GM11168 (cell line): Measurements from ENCODE around the gene PDE1A.
"Not testable (repeated sequence)": the region's sequence is repeated elsewhere in the genome, so short reads cannot be mapped to it uniquely, and the experiment has no call there.

Source experiments
- in situ Hi-C: fragments of 300-500 bp; cut with MboI; formaldehyde crosslinking; loops from one replicate; pipeline ENCODE4 v1.12.0; 2022; ENCODE audit warnings: low sequenced_read_pairs; ENCODE audit not compliant: unreplicated experiment

Gene PDE1A

DNA sequence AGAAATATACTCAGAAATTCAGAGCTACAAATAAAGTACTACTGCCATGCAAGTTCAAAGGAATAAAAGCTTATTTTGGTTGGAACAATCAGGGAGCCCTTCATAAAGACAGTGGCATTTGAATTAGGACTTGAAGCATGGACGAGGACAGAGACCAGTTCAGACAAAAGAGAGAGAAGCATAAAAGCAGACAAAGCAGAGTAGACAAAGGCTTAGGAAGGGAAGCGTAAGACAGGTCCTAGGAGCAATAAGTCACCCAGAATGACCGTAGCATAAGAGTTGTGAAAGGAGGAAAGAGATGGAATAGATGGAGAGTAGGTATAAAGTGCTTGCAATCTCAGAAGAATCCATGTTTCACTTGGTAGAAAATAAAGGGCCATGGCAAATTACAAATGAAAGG lies 14.0 kb downstream of the PDE1A start:
- in situ Hi-C loops = no loop called here

DNA sequence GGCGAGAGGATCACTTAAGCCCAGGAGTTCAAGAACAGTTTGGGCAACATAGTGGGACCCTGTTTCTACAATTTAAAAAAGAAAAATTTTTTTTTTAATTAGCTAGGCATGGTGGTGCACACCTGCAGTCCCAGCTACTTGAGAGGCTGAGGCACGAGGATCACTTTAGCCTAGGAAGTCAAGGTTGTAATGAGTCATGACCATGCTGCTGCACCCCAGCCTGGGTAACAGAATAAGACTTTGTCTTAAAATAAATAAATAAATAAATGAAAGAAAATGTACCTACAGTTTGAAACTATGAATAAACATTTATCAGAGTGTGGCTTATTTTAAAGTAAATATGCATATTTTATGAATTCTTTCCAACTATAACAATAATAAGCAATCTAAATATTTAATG lies 16.7 kb downstream of the PDE1A start:
- in situ Hi-C loops = no loop called here

DNA sequence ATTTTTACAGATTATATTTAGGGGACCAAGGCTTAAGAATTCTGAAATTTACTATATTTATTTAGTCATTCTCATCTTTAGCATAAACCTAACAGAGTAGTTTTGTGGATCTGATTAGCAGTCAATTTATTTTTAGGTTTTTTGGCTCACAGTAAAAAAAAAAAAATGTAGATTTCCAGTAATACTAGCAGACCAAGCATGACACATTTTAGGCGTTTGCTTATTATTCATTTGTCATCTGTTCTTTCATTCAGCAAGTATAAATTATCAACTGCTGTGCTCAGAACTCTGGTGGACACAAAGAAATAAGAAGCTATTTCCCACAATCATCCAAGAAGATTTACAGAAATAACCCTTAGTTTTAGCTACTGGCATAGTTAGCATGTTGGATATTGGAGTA lies 20.6 kb downstream of the PDE1A start:
- in situ Hi-C loops = no loop called here

DNA sequence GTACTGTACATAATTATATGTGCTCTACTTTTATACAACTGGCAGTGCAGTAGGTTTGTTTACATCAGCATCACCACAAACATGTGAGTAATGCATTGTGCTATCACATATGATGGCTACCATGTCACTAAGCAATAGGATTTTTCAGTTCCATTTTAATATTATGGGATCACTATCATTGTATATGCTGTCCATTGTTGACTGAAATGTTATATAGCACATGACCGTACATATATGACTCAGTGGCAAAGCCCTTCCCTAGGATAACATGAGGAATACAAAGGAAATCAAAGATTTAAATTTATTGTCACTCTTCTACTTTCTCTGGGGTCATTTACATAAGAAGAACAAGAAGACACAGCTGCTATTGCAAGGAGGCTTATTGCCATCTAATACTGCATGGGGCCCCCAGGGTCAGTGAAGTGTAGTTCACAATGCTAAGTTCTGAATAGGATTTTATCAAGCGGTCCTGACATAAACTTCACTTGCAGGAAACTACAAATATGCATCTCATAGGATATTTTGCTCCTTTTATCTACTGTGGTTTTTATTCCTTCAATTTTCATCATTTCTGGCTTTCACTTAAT lies 21.8 kb downstream of the PDE1A start:
- in situ Hi-C loops = no loop called here

DNA sequence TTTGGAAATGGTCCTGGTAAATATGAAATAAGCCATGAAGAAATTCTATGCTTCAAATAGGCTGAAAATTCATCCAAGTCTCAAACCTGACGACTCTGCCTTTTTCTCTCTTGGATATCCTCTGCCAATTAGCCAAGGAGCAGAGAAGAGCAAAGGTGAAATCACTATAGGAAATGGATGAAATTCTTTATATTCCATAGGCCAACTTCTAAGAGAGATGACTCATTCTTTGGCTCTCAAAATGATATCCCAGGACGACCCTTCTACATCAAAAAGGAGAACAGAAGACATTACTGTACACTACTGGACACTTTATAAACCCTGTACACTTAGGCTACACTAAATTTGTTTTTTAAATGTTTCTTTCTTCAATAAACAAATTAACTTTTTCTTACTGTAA lies 22.7 kb downstream of the PDE1A start:
- in situ Hi-C loops = no loop called here

DNA sequence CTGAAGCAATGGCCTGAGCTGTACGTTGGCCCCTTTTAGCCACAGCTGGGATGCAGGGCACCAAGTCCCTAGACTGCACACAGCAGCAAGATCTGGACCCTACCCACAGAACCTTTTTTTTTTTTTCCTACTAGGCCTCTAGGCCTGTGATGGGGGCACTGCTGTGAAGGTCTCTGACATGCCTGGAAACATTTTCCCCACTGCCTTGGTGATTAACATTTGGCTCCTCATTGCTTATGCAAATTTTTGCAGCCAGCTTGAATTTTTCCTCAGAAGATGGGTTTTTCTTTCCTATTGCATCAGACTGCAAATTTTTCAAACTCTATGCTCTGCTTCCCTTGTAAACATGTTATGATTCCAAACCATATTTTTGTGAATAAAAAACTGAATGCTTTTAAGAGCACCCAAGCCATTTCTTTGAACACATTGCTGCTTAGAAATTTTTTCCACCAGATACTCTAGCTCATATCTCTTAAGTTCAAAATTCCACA lies 33.5 kb downstream of the PDE1A start:
- in situ Hi-C loops = no loop called here

DNA sequence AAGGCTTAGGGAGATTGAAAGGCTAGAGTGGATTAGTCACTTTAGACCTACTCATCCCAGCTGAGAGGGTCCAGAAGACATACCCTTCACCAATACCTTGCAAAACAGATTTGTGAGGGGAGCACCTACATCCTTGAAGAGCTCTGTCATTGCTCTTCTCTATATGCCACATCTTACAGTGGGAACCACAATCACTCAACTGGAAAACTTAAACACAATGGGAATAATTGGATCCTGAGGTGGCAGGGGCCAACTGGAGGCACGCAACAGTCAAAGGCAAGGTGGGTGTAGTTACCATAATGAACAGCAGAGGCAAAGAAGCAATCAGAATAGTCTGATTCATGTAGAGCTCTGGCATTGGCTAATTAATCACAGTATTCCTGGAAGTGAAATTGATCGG lies 35.4 kb downstream of the PDE1A start:
- in situ Hi-C loops = no loop called here

DNA sequence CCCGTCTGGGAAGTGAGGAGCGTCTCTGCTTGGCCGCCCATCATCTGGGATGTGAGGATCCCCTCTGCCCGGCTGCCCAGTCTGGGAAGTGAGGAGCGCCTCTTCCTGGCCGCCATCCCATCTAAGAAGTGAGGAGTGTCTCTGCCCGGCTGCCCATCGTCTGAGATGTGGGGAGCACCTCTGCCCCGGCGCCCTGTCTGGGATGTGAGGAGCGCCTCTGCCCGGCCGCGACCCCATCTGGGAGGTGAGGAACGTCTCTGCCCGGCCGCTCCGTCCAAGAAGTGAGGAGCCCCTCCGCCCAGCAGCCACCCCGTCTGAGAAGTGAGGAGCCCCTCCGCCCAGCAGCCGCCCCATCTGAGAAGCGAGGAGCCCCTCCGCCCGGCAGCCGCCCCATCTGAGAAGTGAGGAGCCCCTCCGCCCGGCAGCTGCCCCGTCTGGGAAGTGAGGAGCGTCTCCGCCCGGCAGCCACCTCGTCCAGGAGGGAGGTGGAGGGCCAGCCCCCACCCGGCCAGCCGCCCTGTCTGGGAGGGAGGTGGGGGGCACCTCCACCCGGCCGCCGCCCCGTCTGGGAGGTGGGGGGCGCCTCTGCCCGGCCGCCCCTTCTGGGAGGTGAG lies 40.5 kb downstream of the PDE1A start:
- in situ Hi-C loops = not testable (repeated sequence)

DNA sequence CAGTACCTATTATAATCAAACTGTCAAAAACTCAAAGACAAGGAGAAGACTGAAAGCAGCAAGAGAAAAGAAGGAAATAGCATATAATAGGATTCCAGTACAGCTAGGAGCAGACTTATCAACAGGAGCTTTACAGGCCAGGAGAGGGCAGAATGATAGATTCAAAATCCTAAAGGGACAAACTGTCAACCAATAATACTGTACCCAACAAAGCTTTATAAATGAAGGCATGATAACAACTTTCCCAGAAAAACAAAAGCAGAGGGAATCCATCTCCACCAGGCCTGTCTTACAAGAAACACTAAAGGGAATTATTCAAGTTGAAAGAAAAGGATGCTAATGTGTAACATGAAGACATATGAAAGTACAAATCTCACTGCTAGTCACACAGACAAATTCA lies 42.0 kb downstream of the PDE1A start:
- in situ Hi-C loops = no loop called here

DNA sequence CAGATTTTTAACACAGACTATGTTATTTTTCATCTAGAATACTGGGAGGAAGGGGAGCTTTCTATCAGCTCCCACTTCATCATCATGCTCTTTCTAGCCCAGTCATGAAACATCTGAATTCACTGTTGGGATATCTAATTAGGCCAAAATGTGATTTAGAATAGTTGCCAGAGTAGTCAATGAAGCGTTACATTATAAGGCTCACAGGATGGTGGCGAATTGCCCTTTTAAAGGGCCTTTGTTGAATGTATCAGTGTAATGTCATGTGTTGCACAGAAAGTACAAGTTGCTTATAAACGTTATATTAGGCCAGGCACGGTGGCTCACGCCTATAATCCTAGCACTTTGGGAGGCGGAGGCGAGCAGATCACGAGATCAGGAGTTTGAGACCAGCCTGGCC lies 45.6 kb downstream of the PDE1A start:
- in situ Hi-C loops = no loop called here

DNA sequence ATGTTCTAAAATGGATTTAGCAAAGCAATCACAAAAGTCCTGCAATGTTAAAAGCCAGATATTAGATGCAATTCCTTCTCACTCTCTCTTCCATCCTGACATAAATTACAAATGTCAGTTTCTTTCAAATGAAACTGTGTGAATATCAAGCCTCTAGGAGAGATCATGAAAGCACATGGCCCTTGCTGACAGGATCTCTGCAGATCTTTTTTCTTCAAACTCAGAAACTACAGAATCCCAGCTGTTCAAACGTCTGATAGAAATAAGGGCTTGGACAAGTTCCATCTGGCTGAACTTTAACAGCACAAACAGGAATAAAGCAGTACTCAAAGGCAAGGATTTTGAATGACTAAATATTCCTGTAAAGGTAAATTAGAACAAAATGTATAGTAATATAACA lies 47.6 kb downstream of the PDE1A start:
- in situ Hi-C loops = no loop called here

DNA sequence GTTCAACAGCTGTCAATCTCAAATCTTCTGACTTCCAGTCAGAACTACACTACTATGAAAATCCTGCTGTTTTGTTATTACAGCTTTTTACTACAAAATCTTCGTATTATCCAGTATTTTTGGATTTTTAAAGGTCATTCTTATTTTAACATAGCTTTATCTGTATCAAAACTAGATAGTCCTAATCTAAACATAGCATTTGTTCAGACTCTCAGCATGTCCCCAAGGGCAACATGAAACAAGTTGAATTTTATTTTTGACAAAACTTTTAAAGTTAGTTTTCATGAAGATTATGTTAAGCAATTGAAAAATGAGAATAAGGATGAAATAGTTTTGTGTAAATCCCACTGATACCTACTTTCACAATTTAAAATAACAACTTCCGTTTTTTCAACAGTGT lies 48.1 kb downstream of the PDE1A start:
- in situ Hi-C loops = no loop called here

DNA sequence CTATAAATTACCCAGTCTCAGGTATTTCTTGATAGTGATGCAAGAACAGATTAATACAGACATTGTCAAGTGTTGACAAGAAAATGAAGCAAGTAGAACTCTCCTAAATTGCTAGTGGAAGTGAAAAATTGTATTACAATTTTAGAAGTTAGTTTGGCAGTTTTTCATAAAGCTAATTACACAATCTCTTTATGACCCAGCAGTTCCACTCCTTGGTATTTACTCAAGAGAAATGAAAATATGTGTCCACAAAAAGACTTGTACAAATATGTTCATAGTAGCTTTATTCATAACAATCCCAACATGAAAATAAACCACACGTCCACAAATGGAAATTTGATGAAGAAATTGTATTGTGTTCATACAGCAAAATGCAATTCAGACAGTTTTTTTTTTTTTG lies 49.4 kb downstream of the PDE1A start:
- in situ Hi-C loops = no loop called here

DNA sequence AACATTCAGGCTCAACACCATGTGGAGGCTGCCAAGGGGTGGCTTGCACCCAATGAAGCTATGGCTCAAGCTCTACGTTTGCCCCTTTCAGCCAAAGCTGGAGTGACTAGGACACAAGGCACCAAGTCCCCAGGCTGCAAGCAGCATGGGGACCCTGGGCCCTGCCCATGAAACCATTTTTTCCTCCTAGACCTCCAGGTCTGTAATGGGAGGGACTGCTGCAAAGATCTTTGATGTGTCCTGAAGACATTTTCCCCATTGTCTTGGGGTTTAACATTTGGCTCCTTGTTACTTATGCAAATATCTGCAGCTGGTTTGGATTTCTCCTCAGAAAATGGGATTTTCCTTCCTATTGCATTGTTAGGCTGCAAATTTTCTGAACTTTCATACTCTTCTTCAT lies 51.0 kb downstream of the PDE1A start:
- in situ Hi-C loops = no loop called here

DNA sequence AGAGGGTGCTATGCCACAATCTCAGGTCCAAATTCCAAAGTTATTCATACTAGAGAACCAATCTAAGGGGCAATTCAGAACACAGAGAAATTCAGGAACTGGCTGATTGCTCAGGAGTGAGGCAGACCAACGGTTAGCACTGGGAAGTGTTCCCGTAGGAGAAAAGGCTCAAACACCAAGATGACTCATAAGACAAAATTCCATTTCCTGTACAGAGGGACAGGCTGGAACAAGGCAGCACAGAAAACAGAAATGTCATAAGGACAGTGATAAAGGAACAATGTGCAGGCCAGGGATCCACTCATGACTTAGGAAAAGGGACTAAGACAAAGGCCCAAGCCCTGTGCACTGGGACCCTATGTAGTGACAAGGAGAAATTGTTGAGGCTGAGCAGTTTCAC lies 54.2 kb downstream of the PDE1A start:
- in situ Hi-C loops = no loop called here

DNA sequence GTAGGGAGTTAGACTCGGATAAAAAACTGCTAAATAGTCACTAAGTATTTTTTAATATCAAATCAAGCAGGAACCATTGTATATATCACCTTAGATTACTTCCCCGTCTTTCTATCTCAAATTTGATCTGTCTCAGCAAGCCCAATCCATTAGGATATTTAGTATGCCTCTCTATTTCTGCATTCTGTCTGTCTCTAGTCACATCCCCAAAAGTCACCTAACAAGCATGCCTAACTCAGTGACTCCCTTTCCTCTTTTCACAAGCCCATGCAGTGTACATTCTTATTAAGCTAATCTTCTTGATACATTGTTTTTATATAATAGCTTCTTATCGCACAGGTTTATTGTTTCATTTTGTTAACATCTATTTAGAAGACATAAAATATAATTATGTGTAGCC lies 57.8 kb downstream of the PDE1A start:
- in situ Hi-C loops = no loop called here

DNA sequence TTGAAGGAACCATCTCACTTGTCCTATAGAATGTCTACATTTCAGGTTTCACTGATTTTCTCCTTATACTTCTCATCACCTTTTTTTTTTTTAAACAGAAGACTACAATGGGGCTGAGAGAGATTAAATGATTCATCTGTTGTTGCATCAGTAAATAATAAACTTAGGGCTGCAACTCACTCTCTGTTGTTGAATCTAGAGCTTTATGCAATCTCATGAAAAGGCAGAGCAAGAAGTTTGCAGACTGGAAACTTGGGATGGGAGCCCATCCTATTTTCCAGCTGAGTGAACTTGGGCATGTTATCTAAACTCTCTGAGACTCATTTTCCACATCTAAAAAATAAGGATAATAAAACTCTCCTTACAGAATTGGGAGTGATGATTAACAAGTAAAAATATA lies 58.4 kb downstream of the PDE1A start:
- in situ Hi-C loops = no loop called here

DNA sequence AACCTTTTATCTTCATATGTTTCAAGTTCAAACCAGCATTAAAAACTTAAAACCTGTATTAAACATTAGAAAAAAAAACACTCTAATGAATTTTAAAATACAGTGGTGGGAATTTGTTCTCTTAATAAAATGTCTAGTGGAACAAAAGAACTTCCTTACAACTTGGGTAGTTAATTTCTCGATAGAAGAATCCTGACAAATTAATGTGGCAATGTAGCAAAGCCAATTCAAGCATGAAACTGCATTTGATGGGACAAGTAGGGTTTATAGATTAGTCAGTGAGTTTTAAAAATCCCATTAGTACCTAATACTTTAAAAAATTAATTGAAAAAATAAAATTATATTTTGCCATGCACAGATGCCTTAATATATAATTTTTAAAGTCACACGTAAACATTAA lies 59.4 kb downstream of the PDE1A start:
- in situ Hi-C loops = no loop called here

DNA sequence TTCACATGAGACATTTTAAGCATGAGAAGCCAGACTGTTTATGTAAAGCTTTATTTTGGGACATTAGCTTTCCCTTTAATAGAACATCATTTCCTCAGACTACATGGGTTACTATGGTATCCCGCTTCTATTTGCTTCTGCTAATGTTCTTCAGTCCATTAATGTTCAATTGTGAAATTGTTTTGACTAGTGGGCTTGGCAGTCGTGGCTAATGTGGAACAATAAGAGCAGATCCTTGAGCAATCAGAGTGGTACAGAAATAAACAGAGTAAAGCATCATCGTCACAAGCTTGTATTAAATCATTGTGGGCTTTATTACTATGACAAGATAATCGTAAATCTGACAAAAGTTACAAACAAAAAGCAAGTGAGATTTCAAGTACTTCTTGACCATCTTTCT lies 60.2 kb downstream of the PDE1A start:
- in situ Hi-C loops = no loop called here

DNA sequence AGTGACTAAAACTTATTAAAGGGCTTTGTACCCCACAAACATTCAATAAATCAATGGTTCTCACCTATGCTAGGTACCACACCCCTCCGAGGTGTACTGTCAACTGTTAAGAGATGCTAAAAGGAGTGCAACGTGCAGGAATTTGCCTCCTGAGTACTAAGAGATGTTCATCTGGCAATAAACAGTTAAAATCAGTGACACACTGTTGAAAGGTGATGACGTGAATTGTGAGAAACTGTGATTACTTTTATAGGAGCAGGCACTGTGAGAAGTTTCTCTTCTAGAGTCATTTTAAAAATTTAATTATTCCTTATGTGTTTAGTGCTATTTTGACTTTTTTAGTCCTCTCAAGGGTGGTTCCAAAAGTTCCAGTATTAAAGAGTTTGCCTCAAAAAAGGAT lies 61.0 kb downstream of the PDE1A start:
- in situ Hi-C loops = no loop called here

DNA sequence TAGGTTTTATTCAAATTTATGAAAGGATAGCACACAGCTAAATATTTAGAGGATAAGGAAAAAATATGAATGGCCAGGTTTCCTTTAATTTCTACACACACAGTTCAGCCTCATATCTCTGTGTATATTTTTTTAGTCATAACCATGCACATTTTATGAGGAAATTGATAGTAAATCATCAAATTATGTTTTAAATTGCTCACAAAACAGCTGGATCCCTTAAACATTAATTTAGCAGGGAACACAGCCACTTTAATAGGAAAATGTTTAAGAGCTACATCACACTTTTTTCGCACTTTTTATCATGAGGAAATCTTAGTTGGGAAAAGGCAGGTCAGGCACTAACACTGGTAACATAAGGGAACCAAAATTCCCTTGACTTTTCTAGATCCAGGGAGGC lies 65.4 kb downstream of the PDE1A start:
- in situ Hi-C loops = no loop called here

DNA sequence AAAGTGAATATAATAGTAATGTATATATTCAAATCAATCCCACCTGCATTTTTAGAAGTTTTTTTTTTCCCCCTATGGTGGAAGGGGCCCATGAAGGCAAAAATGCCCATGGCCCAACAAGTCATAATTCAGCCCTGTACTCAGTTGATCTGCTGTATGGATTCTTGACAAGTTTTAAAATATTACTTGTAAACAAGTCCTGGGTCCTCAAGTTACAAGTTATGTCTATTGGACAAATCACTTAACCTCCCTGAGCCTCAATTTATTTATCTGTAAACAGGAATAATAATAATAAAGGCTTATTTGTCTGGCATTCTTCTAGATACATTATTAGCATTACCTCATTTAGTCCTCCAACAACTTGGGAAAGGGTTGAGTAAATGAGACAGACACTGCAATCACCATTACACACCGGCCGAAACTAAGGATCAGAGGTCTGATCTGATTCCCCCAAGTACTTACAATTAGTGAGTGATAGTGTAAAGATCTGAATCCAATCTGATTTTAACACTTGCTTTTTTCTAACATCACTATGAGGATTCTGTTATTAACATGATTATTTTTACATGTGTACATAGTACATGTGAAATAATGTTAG lies 66.1 kb downstream of the PDE1A start:
- in situ Hi-C loops = no loop called here
